NCI-H345 (cell line): ENCODE measurements around the gene NSMCE1.

ENCODE experiments used
- DNase-seq: peaks from one replicate; lab custom pipeline; 2025; lab: John Stamatoyannopoulos, UW

The NSMCE1 gene

DNA sequence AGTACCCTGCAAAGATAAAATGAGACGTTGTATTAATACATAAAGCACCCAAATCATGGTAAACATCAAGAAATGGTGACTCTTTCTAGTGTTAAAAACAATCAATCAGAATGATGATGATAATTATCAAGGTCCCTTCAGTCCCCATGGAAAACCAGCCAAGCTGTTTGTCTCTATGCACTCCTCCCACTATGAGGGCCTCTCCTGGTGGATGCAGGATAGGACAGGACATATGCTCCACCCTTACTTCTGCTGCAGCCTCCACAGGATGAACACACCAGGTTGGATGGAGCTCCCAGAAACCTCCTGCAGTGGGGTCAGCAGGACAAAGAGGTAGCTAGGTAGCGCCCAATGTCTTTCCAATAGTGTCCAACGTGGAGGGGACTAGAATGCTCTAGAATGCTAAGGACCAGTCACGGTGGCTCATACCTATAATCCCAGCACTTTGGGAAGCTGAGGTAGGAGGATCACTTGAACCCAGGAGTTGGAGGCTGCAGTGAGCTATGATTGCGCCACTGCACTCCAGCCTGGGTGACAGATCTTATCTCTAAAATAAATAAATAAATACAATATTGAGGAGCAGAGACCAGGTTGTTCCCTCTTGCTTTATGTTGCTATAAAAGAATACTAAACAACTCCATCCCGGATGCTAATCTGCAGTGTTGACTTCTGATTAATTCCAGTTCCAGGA is 75.1 kb downstream of the NSMCE1 start:
- no peak for DNase-seq

DNA sequence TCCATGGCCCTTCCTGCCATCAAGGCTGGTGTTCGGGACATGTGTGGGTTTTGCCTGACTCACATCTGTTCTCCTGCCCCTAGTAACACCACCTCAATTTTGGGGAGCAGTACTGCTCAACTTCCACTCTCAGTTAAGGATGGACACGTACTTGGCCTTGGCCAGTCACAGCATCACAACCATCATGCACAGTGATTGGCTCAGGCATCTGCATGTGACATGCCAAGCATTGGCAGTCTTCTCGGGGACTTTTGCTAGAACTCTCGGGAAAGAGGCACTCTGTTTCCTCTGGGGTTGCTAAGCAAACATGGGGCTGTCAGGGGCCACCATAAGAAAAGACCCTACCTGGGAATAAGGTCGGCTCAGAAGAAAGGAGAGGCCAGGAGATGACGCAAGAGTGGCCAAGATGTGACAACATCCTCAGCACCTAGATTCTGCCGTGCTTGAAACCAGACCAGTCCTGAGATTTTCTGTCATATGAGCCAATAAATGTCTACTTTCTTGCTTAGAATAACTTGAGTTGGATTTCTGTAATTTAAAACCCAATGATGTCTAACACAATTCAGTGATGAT is 77.1 kb downstream of the NSMCE1 start:
- DNase-seq: no peak

DNA sequence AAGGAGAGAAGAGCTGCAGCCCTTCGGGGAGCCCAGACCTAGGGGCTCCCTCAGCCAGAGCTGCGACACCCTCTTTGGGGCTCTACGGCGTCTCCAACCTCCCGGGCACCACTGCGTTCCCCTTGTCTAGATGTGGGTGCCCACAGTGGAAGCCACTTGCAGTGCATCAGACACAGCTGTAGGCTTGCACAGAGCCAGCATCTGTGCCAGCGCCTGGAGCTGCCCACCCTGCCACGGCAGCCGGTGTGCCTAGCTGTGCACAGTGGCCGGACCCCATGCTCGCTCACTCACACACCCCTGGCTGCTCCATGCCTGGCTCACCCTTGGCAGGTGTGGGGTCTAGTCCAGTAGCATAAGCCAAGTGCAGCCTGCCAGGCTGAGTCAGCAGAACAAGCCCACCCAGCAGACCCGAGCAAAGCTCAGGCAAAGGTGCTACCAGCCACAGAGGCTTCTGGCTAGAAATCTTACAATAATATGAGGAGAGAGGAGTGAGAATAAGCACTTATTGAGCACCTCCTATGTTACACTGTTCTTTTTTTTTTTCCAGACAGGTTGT is 78.2 kb downstream of the NSMCE1 start:
- DNase-seq: no peak

DNA sequence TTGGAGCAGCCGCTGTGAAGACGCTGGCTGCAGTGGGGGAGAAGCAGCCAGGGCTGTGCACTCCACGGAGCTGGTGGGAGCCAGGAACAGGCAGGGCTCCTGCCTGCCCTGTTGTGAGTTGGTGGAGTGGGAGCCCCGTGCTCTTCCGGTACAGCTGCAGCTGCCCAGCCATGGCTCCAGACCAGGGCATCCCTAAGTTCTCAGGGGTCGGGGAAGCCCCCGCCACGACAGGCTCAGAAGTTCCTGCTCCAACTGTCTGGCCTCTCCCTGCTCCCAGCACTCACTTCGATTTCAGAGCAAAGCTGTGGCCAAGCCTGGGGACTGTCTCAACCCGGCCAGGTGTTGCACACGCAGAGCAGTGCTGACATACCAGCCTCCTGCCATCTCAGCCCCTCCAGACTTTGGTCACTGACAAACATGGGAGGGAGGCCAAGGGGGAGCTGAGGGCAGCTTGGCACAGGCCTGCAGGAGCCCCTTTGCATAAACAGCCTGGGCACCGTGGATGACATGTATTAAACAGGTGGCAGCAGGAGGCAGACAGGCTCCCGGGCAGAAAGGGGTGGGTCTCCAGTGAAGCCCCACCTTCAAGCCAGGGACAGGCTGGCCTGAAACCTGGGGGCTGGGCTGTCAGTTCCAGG is 79.1 kb downstream of the NSMCE1 start:
- peak; percentile 13 for DNase-seq

DNA sequence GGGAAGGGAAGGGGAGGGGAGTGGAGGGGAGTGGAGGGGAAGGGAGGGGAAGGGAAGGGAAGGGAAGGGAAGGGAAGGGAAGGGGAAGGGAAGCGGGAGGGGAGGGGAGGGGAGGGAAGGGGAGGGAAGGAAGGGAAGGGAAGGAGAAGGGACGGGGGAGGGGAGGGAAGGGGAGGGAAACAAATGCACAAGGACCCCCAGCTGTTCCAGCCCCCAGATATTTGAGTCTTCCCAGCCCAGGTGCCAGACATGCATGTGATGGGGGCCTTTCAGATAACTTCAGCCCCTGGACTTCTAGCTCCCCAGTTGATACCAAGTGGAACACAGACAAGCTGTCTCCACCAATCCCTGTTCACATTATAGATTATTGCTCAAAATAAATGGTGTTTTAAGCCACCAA is 79.9 kb downstream of the NSMCE1 start:
- DNase-seq: no peak

DNA sequence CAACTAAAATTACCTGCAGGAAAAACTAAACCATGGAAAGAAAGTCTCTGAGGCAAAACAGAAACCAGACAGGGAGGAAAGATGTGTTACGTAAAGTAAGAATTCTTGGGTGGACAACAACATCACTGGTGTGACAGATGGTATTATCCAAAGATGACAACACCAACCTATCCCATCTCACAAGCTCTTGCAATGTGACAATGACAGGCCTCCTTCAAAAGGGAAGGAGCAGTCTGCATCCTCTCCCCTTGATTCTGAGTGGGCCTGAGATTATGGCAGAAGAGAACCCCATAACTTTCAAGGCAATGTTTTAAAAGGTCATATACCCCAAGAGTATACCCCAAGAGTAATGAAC is 82.8 kb downstream of the NSMCE1 start:
- no peak for DNase-seq

DNA sequence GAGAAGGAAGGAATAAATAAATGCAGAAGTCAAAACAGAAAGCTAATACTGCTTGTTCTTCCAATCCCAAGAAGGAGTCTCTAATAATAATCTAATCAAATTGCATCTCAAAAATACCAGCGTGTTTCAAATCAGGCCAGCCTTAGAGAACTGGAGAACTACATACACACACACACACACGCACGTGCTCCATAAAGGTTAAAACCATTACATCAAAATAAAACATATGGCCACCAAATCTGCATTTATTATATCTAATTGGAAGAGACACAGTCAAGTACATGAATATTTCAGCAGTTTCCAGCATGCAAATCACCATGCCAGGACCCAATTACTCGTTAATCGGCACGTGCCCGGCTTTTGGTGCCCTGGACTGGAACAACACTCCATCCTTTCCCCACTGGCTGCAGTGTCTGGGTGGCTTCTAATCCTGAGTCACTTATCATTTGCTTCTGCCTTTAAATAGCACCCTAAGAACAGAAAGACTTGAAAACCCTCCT is 85.6 kb downstream of the NSMCE1 start:
- DNase-seq: no peak

DNA sequence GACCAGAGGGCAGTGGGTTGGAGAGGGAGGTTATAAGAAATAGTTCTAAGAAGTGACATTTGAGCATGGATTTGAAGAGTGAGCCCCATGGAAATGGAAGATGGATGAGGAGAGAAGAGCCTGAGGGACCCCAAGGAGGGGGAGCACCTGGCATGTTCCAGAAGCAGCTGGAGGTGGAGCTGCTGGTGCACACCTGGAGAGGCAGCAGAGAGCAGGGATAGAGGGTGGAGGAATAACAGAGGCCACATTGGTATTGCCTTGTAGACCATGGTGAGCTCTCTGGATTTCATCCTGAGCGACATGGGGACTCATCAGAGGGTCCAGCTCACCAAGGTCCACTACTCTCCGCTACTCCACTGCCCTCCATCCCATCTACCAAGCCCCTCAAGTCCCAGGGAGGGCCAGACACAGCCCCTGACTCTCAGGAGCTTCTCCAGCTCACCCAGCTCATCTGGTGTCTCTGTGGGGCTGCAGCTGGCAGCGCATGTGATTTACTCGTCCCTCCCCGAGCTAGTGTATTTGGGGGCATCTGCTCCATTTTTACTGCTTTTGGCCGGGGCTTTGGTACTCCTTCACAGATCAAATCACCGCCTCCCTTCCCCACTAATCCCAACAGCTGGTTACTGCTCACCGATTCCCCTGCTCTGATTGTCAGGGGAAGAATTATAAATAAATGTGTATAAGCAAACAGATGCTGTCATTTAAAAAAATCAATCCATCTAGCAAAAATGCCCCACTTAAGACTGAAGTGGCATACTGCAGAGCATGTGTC is 87.4 kb downstream of the NSMCE1 start:
- DNase-seq: no peak

DNA sequence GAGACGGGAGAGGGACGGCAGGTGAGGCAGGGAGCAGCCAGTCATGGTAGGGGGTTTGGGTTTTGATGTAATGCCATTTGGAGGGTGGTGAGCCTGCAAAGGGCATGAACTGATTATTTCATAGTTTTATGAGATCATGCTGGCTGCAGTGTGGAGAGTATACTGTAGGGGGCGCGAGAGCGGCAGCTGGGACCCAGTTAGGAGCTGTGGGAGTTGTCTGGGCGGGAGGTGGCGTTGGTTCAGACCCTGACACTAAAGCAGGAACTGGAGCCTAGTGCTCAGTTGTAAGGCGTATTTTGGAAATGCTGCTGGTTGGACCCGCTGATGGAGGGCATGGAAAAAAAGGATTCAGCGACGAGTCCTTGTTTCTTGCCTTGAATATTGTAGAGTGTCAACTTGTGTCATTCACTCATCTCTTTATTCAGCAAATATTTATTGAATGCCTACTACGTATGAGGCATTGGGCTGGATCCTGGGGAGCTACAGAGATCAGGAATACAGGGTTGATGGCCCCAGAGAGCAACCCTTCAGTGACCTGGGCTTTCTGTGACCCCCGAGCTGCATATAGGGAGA is 89.0 kb downstream of the NSMCE1 start:
- peak; percentile 36 for DNase-seq

DNA sequence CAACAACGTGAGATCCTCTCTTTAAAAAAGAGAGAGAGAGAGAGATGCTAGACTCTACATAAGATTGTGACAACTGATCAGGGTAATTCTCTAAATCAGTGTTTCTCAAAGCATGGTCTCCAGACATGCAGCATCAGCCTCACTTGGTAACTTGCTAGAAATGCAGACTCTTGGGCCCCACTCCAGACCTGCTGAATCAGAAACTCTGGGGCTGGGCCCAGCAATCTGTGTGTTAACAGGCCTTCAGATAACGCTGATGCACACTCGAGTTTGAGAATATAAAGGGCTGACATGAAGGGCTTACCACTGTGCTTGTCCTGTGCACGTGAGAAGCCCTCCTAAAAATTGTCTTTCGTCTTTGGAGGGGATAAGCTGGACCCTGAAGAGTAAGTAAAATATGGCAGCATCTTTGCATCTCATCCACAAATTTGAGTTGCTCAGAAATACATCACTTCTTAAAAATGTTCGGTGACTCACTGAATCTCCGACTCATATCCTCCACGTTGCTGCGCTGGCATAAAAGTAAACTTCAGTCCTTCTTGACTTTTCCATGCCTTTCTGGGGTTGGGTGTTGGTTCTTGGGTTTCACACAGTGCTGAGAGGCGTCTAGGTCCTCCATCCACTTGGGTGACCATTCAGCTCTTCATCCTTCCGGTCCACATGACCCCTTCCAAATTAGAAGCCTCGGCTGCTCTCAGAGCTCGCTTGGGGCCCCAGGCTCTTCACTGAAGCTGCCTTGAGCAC is 91.4 kb downstream of the NSMCE1 start:
- no peak for DNase-seq

DNA sequence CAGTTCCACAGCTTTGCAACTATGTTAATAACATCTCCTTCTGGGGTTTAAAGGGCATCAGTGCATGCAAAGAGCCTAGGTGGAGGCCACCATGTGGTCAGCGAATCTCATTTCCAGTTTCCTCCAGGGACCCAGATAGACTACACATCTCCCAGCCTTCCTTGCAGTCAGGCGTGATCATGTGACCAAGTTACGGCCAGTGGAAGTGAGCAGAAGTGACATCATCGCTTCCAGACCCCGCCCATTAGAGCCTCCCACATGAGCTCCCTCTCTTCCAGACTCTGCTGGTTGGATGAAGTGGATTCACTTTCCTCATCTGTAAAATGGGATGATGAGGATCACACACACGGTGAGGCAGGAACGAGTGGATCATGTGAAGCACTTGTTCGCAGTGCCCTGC is 92.7 kb downstream of the NSMCE1 start:
- no peak for DNase-seq
